Measurements from ENCODE around the gene ATP5MK.

Gene ATP5MK

GRCh38 chr10:103441206-103441605 is 44.9 kb upstream of the ATP5MK start:
- Histone ChIP-seq H3K9me2 (replicated peaks; ENCODE audit: insufficient read depth, low read length) (no peaks in the 10 kb centered on the region), H3K27ac (ENCODE audit: low read depth, low read length) (no peak overlapping the region), H3K9ac (ENCODE audit: low read length) (no peak overlapping the region), H3K79me2 (ENCODE audit: insufficient read depth, low read length) (no peaks in the 10 kb centered on the region), H3K27me3 (ENCODE audit: low read length) (no peaks in the 10 kb centered on the region), H3K9me3 (ENCODE audit: insufficient read depth, low read length) (no peaks in the 10 kb centered on the region), H2AFZ (ENCODE audit: low read depth, low read length, severe bottlenecking) (no peak overlapping the region), H4K20me1 (ENCODE audit: low read depth, low read length) (no peaks in the 10 kb centered on the region), H3K4me2 (ENCODE audit: low read depth, low read length, poor library complexity, severe bottlenecking) (no peak overlapping the region), H3K36me3 (ENCODE audit: low read length) (peaks cover 10% of the 10 kb centered on the region; the same call in 1 of the 2 replicates), H3F3A (ENCODE audit: insufficient read depth) (no peaks in the 10 kb centered on the region), H3K4me3 (ENCODE audit: insufficient read depth, low read length, poor library complexity, severe bottlenecking) (no peak overlapping the region)
- TF ChIP-seq CTCF (IDR thresholded peaks at IDR 0.05; ENCODE audit: insufficient read depth, low read length, poor library complexity, severe bottlenecking) = no peak
- TF ChIP-seq EZH2phosphoT487 (conservative IDR thresholded peaks at IDR 0.05; ENCODE audit: low read length) = no peak

- Histone ChIP-seq H3K36me3 (ENCODE audit: low read length) (peaks cover 10% of the 10 kb centered on the region; the same call in 1 of the 2 replicates), H3K27ac (ENCODE audit: low read depth, low read length) (no peak overlapping the region), H3K27me3 (ENCODE audit: low read length) (no peaks in the 10 kb centered on the region), H3K9ac (ENCODE audit: low read length) (no peak overlapping the region), H3F3A (ENCODE audit: insufficient read depth) (no peaks in the 10 kb centered on the region), H3K9me3 (ENCODE audit: insufficient read depth, low read length) (no peaks in the 10 kb centered on the region), H3K4me2 (ENCODE audit: low read depth, low read length, poor library complexity, severe bottlenecking) (no peak overlapping the region), H4K20me1 (ENCODE audit: low read depth, low read length) (no peaks in the 10 kb centered on the region), H3K79me2 (ENCODE audit: insufficient read depth, low read length) (no peaks in the 10 kb centered on the region), H3K9me2 (replicated peaks; ENCODE audit: insufficient read depth, low read length) (no peaks in the 10 kb centered on the region), H2AFZ (ENCODE audit: low read depth, low read length, severe bottlenecking) (no peak overlapping the region), H3K4me3 (ENCODE audit: insufficient read depth, low read length, poor library complexity, severe bottlenecking) (no peak overlapping the region)
- TF ChIP-seq EZH2phosphoT487 (conservative IDR thresholded peaks at IDR 0.05; ENCODE audit: low read length) (no peak), CTCF (IDR thresholded peaks at IDR 0.05; ENCODE audit: insufficient read depth, low read length, poor library complexity, severe bottlenecking) (no peak)
Measured at GRCh38 chr10:103440416-103440815, 44.1 kb upstream of the ATP5MK start.

GRCh38 chr10:103439776-103440175 is 43.5 kb upstream of the ATP5MK start:
- TF ChIP-seq EZH2phosphoT487 (conservative IDR thresholded peaks at IDR 0.05; ENCODE audit: low read length) (no peak), CTCF (IDR thresholded peaks at IDR 0.05; ENCODE audit: insufficient read depth, low read length, poor library complexity, severe bottlenecking) (no peak)
- H3K4me2 ChIP-seq (ENCODE audit: low read depth, low read length, poor library complexity, severe bottlenecking) = no peak overlapping the region
- peaks cover 10% of the 10 kb centered on the region; the same call in 1 of the 2 replicates for H3K36me3 ChIP-seq (ENCODE audit: low read length)
- no peaks in the 10 kb centered on the region for H3K9me3 ChIP-seq (ENCODE audit: insufficient read depth, low read length)
- no peaks in the 10 kb centered on the region for H3K27me3 ChIP-seq (ENCODE audit: low read length)
- no peaks in the 10 kb centered on the region for H4K20me1 ChIP-seq (ENCODE audit: low read depth, low read length)
- H3K27ac ChIP-seq (ENCODE audit: low read depth, low read length) = no peak overlapping the region
- H3K9me2 ChIP-seq (replicated peaks; ENCODE audit: insufficient read depth, low read length) = no peaks in the 10 kb centered on the region
- no peak overlapping the region for H2AFZ ChIP-seq (ENCODE audit: low read depth, low read length, severe bottlenecking)
- H3F3A ChIP-seq (ENCODE audit: insufficient read depth) = no peaks in the 10 kb centered on the region
- H3K4me3 ChIP-seq (ENCODE audit: insufficient read depth, low read length, poor library complexity, severe bottlenecking) = no peak overlapping the region
- no peaks in the 10 kb centered on the region for H3K79me2 ChIP-seq (ENCODE audit: insufficient read depth, low read length)
- no peak overlapping the region for H3K9ac ChIP-seq (ENCODE audit: low read length)

Data from SU-DHL-6 (cell line).